GM12878 (cell line): ENCODE results near the gene EEF2.

Source experiments
- EP300 ChIP-seq, 2 experiments: fragments of 150-350 bp in 1 of 2; IDR thresholded peaks; 2 replicates each; pipeline ENCODE4 v1.6.1; 2011 to 2012; ENCODE audit warnings: low read depth in 2 of 2, low read length in 2 of 2, borderline replicate concordance in 1 of 2, improper control_type of control experiment in 1 of 2, inconsistent platforms in 1 of 2; ENCODE audit not compliant: control insufficient read depth in 1 of 2
- TF ChIP-seq, protein P1 (sequence below), 3 experiments: IDR thresholded peaks in 2 of 3; conservative IDR thresholded peaks in 1 of 3; 2 replicates each; pipeline ENCODE4 v1.5.1; 2011; ENCODE audit warnings: low read depth in 3 of 3, low read length in 3 of 3, mild to moderate bottlenecking in 3 of 3, control low read depth in 2 of 3, moderate library complexity in 2 of 3, inconsistent platforms in 1 of 3, mixed read lengths in 1 of 3; ENCODE audit not compliant: control insufficient read depth in 2 of 3, insufficient read depth in 1 of 3; ENCODE audit errors: extremely low read depth in 1 of 3

DNA sequence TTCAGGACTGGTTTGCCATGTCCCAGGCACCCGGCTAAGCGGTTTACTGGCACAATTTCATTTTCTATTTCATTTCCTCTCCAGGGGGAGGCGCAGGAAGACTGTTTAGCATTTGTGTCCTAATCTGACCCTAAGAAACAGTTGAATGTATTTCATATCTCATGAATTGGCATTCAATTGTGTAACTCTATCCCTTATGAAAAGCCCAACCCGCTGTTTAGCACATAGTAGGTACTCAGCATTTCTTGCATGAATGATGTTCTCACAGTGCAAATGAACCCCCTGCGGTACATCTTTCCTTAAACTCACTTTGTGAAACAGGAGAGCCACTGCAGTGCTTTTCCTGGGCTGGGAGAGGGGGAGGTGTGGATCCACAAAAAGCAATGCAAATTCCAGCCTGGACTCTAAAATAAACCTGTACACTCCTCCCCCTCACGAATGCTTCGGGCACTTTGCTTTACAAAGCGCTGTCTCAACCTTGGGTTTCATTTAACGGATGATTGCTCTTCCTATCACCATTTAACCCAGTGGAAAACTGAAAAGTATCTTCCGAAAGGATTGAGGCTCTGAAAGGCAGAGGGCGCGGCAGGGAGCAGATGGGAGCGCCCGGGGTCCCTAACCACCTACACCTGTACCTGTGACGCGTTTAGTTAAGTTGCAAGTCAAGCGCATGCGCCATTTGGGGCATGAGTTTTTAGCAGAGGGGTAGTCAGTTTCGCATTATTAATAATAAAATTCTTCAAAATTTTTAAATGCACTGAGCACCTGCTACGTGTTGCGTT lies 1.2 kb upstream of the EEF2 start:
- TF ChIP-seq, protein P1, sequence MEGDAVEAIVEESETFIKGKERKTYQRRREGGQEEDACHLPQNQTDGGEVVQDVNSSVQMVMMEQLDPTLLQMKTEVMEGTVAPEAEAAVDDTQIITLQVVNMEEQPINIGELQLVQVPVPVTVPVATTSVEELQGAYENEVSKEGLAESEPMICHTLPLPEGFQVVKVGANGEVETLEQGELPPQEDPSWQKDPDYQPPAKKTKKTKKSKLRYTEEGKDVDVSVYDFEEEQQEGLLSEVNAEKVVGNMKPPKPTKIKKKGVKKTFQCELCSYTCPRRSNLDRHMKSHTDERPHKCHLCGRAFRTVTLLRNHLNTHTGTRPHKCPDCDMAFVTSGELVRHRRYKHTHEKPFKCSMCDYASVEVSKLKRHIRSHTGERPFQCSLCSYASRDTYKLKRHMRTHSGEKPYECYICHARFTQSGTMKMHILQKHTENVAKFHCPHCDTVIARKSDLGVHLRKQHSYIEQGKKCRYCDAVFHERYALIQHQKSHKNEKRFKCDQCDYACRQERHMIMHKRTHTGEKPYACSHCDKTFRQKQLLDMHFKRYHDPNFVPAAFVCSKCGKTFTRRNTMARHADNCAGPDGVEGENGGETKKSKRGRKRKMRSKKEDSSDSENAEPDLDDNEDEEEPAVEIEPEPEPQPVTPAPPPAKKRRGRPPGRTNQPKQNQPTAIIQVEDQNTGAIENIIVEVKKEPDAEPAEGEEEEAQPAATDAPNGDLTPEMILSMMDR (IDR thresholded peaks at IDR 0.05 in 2 of 3, conservative IDR thresholded peaks at IDR 0.05 in 1 of 3; ENCODE audit: control insufficient read depth in 2 of 3, extremely low read depth in 1 of 3, insufficient read depth in 1 of 3, low read depth in 3 of 3, low read length in 3 of 3): peak; percentile 45 to 85 (median 69); a peak in 5 of 6 replicates
- TF ChIP-seq EP300 (IDR thresholded peaks at IDR 0.05; ENCODE audit: borderline replicate concordance in 1 of 2, control insufficient read depth in 1 of 2, low read depth in 2 of 2, low read length in 2 of 2): peak; percentile 4 to 38; a peak in 1 of 4 replicates
